ENCODE results near the gene COL6A3.

Gene COL6A3

GRCh38 chr2:237441605-237442274 lies 27.8 kb upstream of the COL6A3 start:
- POLR2A ChIA-PET = no interaction called here
- TF ChIP-seq ZFP41 (tag by site-specific recombination; IDR thresholded peaks at IDR 0.05; ENCODE audit: borderline replicate concordance) (no peak), EGR2 (tag by site-specific recombination; IDR thresholded peaks at IDR 0.05; ENCODE audit: low read depth) (peak; percentile 86), ZFHX2 (tag by site-specific recombination; conservative IDR thresholded peaks at IDR 0.05) (peak; percentile 83)
- Histone ChIP-seq H3K36me3 (ENCODE audit: control insufficient read depth in 2 of 2, insufficient read depth in 1 of 2, low read length in 2 of 2) (no peaks in the 10 kb centered on the region), H3K4me1 (ENCODE audit: control insufficient read depth, insufficient read depth, low read length) (no peaks in the 10 kb centered on the region), H3K27ac (ENCODE audit: extremely low read depth, low read depth, low read length) (no peak overlapping the region), H3K4me3 (ENCODE audit: low read depth, low read length) (no peak overlapping the region), H3K9me3 (ENCODE audit: control insufficient read depth, insufficient read depth, low read depth, low read length) (no peaks in the 10 kb centered on the region)
- CTCF ChIA-PET = interaction anchor here (0.6 to 3.9 kb wide), 4 partner anchors 20 to 556 kb away, joined by 3 to 17 read pairs (median 4); no protein-coding TSS in a partner anchor

- CTCF ChIA-PET = interaction anchor here (3.9 kb wide), 1 partner anchor 19 kb away, joined by 17 read pairs; no protein-coding TSS in a partner anchor
- no peaks in the 10 kb centered on the region for H3K36me3 ChIP-seq (ENCODE audit: control insufficient read depth in 2 of 2, insufficient read depth in 1 of 2, low read length in 2 of 2)
- no peak overlapping the region for H3K4me3 ChIP-seq (ENCODE audit: low read depth, low read length)
- TF ChIP-seq EGR2 (tag by site-specific recombination; IDR thresholded peaks at IDR 0.05; ENCODE audit: low read depth) = no peak
- TF ChIP-seq ZFP3 (tag by site-specific recombination; IDR thresholded peaks at IDR 0.05; ENCODE audit: low read depth) = no peak
- no peak for TF ChIP-seq ZNF394 (tag by site-specific recombination; IDR thresholded peaks at IDR 0.05; ENCODE audit: borderline replicate concordance)
- no peak for TF ChIP-seq YY1 (tag by site-specific recombination; IDR thresholded peaks at IDR 0.05)
- TF ChIP-seq ZNF16 (tag by site-specific recombination; IDR thresholded peaks at IDR 0.05; ENCODE audit: low read depth) = no peak
- TF ChIP-seq ZNF24 (tag by site-specific recombination; IDR thresholded peaks at IDR 0.05) = no peak
- H3K9me3 ChIP-seq (ENCODE audit: control insufficient read depth, insufficient read depth, low read depth, low read length) = no peaks in the 10 kb centered on the region
- no peak overlapping the region for H3K27ac ChIP-seq (ENCODE audit: extremely low read depth, low read depth, low read length)
- H3K4me1 ChIP-seq (ENCODE audit: control insufficient read depth, insufficient read depth, low read length) = no peaks in the 10 kb centered on the region
- POLR2A ChIA-PET = no interaction called here
Measured at GRCh38 chr2:237440819-237441281, 26.9 kb upstream of the COL6A3 start.

- CTCF ChIA-PET = interaction anchor here (0.7 kb wide), 1 partner anchor 29 kb away, joined by 3 read pairs; no protein-coding TSS in a partner anchor
- no peak overlapping the region for H3K27ac ChIP-seq (ENCODE audit: extremely low read depth, low read depth, low read length)
Measured at GRCh38 chr2:237438080-237438940, 24.3 kb upstream of the COL6A3 start.

More at GRCh38 chr2:237438080-237438940, 24.3 kb upstream of the COL6A3 start:
- Histone ChIP-seq H3K4me3 (ENCODE audit: low read depth, low read length) (no peak overlapping the region), H3K9me3 (ENCODE audit: control insufficient read depth, insufficient read depth, low read depth, low read length) (no peaks in the 10 kb centered on the region), H3K4me1 (ENCODE audit: control insufficient read depth, insufficient read depth, low read length) (no peaks in the 10 kb centered on the region), H3K36me3 (ENCODE audit: control insufficient read depth in 2 of 2, insufficient read depth in 1 of 2, low read length in 2 of 2) (no peaks in the 10 kb centered on the region)
- POLR2A ChIA-PET = no interaction called here
- no peak for TF ChIP-seq MZF1 (tag by site-specific recombination; IDR thresholded peaks at IDR 0.05; ENCODE audit: borderline replicate concordance)
- no peak for TF ChIP-seq GLI2 (tag by site-specific recombination; IDR thresholded peaks at IDR 0.05; ENCODE audit: borderline replicate concordance, low read depth)
- no peak for TF ChIP-seq KLF1 (tag by site-specific recombination; IDR thresholded peaks at IDR 0.05)
- no peak for TF ChIP-seq SALL2 (tag by site-specific recombination; IDR thresholded peaks at IDR 0.05; ENCODE audit: borderline replicate concordance)
- no peak for TF ChIP-seq PATZ1 (tag by site-specific recombination; IDR thresholded peaks at IDR 0.05)
- no peak for TF ChIP-seq ZBTB7A (tag by site-specific recombination; IDR thresholded peaks at IDR 0.05; ENCODE audit: low read depth)
- no peak for TF ChIP-seq KLF9 (tag by site-specific recombination; IDR thresholded peaks at IDR 0.05; ENCODE audit: low read depth)
- TF ChIP-seq ZNF2 (tag by site-specific recombination; IDR thresholded peaks at IDR 0.05) = no peak
- no peak for TF ChIP-seq ZNF112 (tag by site-specific recombination; IDR thresholded peaks at IDR 0.05)
- no peak for TF ChIP-seq ZNF37A (tag by site-specific recombination; IDR thresholded peaks at IDR 0.05)
- no peak for TF ChIP-seq OVOL3 (tag by site-specific recombination; IDR thresholded peaks at IDR 0.05)
- TF ChIP-seq ZNF514 (tag by site-specific recombination; IDR thresholded peaks at IDR 0.05) = no peak
- no peak for TF ChIP-seq TRIM28 (IDR thresholded peaks at IDR 0.05; ENCODE audit: borderline replicate concordance, low read length)
- TF ChIP-seq ZIC2 (tag by site-specific recombination; IDR thresholded peaks at IDR 0.05) = no peak
- no peak for TF ChIP-seq ZNF645 (tag by site-specific recombination; IDR thresholded peaks at IDR 0.05)
- no peak for TF ChIP-seq ZNF548 (tag by site-specific recombination; IDR thresholded peaks at IDR 0.05)
- no peak for TF ChIP-seq ZNF707 (tag by site-specific recombination; IDR thresholded peaks at IDR 0.05)
